NOMO-1 (cell line): ENCODE results near the gene PRCD.
"Not testable (repeated sequence)": the region's sequence is repeated elsewhere in the genome, so short reads cannot be mapped to it uniquely, and the experiment has no call there.

ENCODE experiments used
- DNase-seq, 2 experiments: peaks; one replicate each; lab custom pipeline; 2025; ENCODE audit not compliant: unreplicated experiment in 2 of 2; lab: John Stamatoyannopoulos, UW

PRCD gene

GRCh38 chr17:76550712-76551615, 11.1 kb downstream of the PRCD start:
- peak; percentile 58 to 80 for DNase-seq

GRCh38 chr17:76551685-76552084, 11.8 kb downstream of the PRCD start:
- DNase-seq = no peak

GRCh38 chr17:76553178-76553908, 13.5 kb downstream of the PRCD start:
- no peak for DNase-seq

- DNase-seq = no peak
Measured at GRCh38 chr17:76554131-76554530, 14.3 kb downstream of the PRCD start.

GRCh38 chr17:76556765-76557367, 17.0 kb downstream of the PRCD start:
- peak; percentile 44 to 62 for DNase-seq

GRCh38 chr17:76557368-76558197, 17.7 kb downstream of the PRCD start:
- peak; percentile 93 to 98 for DNase-seq

- peak in 1 of 2 experiments; percentile 64 for DNase-seq
Measured at GRCh38 chr17:76558198-76559095, 18.6 kb downstream of the PRCD start.

GRCh38 chr17:76559460-76559859, 19.6 kb downstream of the PRCD start:
- not testable (repeated sequence) for DNase-seq

- peak in 1 of 2 experiments; percentile 28 for DNase-seq
Measured at GRCh38 chr17:76560036-76560876, 20.4 kb downstream of the PRCD start.

- no peak for DNase-seq
Measured at GRCh38 chr17:76560877-76561221, 21.0 kb downstream of the PRCD start.

GRCh38 chr17:76561332-76561731, 21.5 kb downstream of the PRCD start:
- no peak for DNase-seq

GRCh38 chr17:76561799-76562268, 22.0 kb downstream of the PRCD start:
- DNase-seq = no peak

GRCh38 chr17:76562734-76563148, 22.9 kb downstream of the PRCD start:
- no peak for DNase-seq

GRCh38 chr17:76563359-76563758, 23.5 kb downstream of the PRCD start:
- not testable (repeated sequence) for DNase-seq

- not testable (repeated sequence) for DNase-seq
Measured at GRCh38 chr17:76564991-76565727, 25.3 kb downstream of the PRCD start.

- no peak for DNase-seq
Measured at GRCh38 chr17:76565728-76566612, 26.1 kb downstream of the PRCD start.

- no peak for DNase-seq
Measured at GRCh38 chr17:76566613-76566943, 26.7 kb downstream of the PRCD start.
